GM12873 (cell line): ENCODE data around the gene CPAMD8.

ENCODE experiments used
- CTCF ChIP-seq: IDR thresholded peaks from 2 replicates; pipeline ENCODE4 v1.5.1; 2012; ENCODE audit warnings: low read depth, mild to moderate bottlenecking, moderate library complexity, low read length, control low read depth; ENCODE audit not compliant: insufficient read depth; ENCODE audit errors: missing control alignments

The CPAMD8 gene

GRCh38 chr19:16868423-16869130 lies 158.0 kb downstream of the CPAMD8 start:
- no peak for TF ChIP-seq CTCF

GRCh38 chr19:16867211-16867610 lies 159.4 kb downstream of the CPAMD8 start:
- no peak for TF ChIP-seq CTCF

GRCh38 chr19:16862826-16863415 lies 163.7 kb downstream of the CPAMD8 start:
- TF ChIP-seq CTCF = no peak

GRCh38 chr19:16861834-16862233 lies 164.8 kb downstream of the CPAMD8 start:
- TF ChIP-seq CTCF = no peak

GRCh38 chr19:16861011-16861410 lies 165.6 kb downstream of the CPAMD8 start:
- no peak for TF ChIP-seq CTCF

- TF ChIP-seq CTCF = no peak
Measured at GRCh38 chr19:16860118-16860517, 166.5 kb downstream of the CPAMD8 start.

GRCh38 chr19:16859626-16860025 lies 167.0 kb downstream of the CPAMD8 start:
- TF ChIP-seq CTCF = no peak
